ENCODE measurements around the gene RCBTB2.
A peak's percentile ranks its signal among the peaks of the same experiment; 100 is the strongest.

RCBTB2 gene

GRCh38 chr13:48563626-48564025, 30.7 kb upstream of the RCBTB2 start:
- DNase-seq (ENCODE audit: low read depth), result no peak

GRCh38 chr13:48562296-48563066, 29.6 kb upstream of the RCBTB2 start:
- DNase-seq (ENCODE audit: low read depth), result peak; percentile 35

- DNase-seq (ENCODE audit: low read depth), result no peak
Observed at GRCh38 chr13:48561466-48562235, 28.8 kb upstream of the RCBTB2 start.

GRCh38 chr13:48560657-48561337, 27.9 kb upstream of the RCBTB2 start:
- DNase-seq (ENCODE audit: low read depth), result no peak

- DNase-seq (ENCODE audit: low read depth), result no peak
Observed at GRCh38 chr13:48559638-48560320, 26.9 kb upstream of the RCBTB2 start.

GRCh38 chr13:48556817-48557216, 23.9 kb upstream of the RCBTB2 start:
- DNase-seq (ENCODE audit: low read depth), result no peak

GRCh38 chr13:48555441-48555840, 22.6 kb upstream of the RCBTB2 start:
- no peak for DNase-seq (ENCODE audit: low read depth)

- no peak for DNase-seq (ENCODE audit: low read depth)
Observed at GRCh38 chr13:48551329-48551728, 18.4 kb upstream of the RCBTB2 start.

GRCh38 chr13:48549658-48550057, 16.8 kb upstream of the RCBTB2 start:
- DNase-seq (ENCODE audit: low read depth), result no peak

GRCh38 chr13:48547663-48548092, 14.8 kb upstream of the RCBTB2 start:
- DNase-seq (ENCODE audit: low read depth), result no peak

- DNase-seq (ENCODE audit: low read depth), result no peak
Observed at GRCh38 chr13:48545608-48546007, 12.7 kb upstream of the RCBTB2 start.

GRCh38 chr13:48542581-48543341, 9.9 kb upstream of the RCBTB2 start:
- DNase-seq (ENCODE audit: low read depth), result no peak

- no peak for DNase-seq (ENCODE audit: low read depth)
Observed at GRCh38 chr13:48542138-48542537, 9.3 kb upstream of the RCBTB2 start.

- DNase-seq (ENCODE audit: low read depth), result no peak
Observed at GRCh38 chr13:48539550-48539949, 6.7 kb upstream of the RCBTB2 start.

- no peak for DNase-seq (ENCODE audit: low read depth)
Observed at GRCh38 chr13:48536621-48537250, 3.9 kb upstream of the RCBTB2 start.

GRCh38 chr13:48535766-48536165, 2.9 kb upstream of the RCBTB2 start:
- no peak for DNase-seq (ENCODE audit: low read depth)

- no peak for DNase-seq (ENCODE audit: low read depth)
Observed at GRCh38 chr13:48534911-48535501, 2.1 kb upstream of the RCBTB2 start.

GRCh38 chr13:48533961-48534600, 1.2 kb upstream of the RCBTB2 start:
- no peak for DNase-seq (ENCODE audit: low read depth)

- DNase-seq (ENCODE audit: low read depth), result no peak
Observed at GRCh38 chr13:48532256-48532505, 699 bp downstream of the RCBTB2 start.

All from activated T-cell treated with anti-CD3 and anti-CD28 coated beads for 48 hours (primary cell).